ENCODE results near the gene TMEM245.
"Not testable (repeated sequence)": the region's sequence is repeated elsewhere in the genome, so short reads cannot be mapped to it uniquely, and the experiment has no call there.

Gene TMEM245

DNA sequence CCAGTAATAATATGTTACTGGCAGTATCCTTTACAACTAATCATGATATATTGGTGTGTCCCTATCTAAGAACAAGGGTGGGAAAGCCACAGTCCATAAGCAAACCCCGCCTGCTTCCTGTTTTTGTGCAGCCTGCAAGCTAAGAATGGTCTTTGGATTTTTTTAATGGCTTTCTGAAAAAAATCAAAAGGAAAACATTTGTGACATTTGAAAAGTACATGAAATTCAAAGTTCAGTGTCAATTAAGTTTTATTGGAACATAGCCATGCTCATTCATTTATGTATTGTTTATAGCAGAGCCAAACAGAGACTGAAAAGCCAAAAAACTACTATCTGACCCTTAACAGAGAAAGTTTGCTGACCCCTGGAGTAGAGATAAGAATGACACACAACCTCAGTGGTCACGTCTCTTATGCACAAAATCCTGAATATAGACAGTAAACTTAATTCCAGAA, 12.8 kb upstream of the TMEM245 start:
- DNase-seq (ENCODE audit: low read depth in 2 of 2), result no peak

DNA sequence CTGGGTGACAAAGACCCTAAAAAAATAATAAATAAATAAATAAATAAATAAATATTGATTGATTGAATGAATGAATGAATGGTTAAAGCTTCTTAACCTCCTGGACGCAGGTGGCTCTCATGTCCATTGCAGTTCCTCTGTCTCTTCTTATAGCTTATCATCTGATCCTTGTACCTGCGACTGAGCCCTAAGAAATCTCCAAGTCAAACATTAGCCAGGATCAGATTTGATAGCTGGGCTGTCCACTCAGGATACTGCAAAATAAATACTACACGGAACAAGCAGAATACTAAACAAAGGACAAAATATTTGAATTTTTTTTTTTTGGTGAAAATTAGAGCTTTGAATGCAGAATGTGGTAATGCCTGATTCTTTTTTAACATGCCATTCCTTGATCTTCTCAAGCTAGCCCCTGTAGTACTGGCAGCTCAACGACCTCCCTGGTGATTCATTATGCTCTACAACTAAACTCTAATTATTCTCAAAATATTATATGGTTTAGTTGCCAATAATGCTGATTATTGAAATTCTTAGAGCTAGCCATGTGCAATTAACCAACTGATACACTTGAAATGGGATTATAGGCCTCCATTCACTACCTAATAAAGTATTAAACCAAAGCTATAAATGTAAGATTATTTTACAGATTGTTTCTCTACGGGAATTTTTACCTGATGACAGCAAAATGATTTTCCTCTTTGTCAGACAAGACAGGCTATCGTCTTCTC, 9.9 kb upstream of the TMEM245 start:
- DNase-seq (ENCODE audit: low read depth in 2 of 2), result no peak

DNA sequence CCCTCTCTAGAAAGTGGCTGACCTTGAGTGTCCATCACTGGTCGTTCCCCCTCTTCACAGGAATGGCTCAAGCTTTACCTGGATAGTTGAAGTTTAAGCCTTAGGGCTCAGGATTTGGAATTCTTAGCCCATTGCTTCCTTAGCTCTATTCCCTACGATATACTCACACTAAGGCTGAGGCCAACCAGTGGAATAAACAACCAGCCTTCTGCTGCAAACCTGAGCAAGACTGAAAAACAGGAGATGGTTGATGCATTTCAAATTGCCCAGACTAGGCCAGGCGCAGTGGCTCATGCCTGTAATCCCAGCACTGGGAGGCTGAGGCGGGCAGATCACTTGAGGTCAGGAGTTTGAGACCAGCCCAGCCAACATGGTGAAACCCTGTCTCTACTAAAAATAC, 6.9 kb upstream of the TMEM245 start:
- DNase-seq (ENCODE audit: low read depth in 2 of 2), result not testable (repeated sequence)

DNA sequence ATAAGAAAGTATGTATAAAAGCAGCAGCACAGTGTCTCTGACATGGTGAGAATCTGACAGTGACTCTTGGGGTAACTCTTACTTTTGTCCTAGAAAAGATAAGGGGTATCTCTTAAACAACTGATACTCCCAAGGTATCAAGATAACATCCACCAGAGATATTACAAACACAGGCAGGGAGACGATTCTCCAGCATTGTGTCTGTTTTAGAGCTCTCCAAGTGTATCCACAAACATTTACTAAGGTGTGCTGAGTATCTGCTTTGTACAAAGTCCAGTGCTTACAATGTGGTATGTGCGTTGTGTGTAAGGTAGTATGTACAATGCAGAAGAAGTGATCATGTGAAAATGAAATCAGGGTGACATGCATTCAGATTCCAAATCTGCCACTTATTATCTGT, 4.4 kb upstream of the TMEM245 start:
- no peak for DNase-seq (ENCODE audit: low read depth in 2 of 2)

DNA sequence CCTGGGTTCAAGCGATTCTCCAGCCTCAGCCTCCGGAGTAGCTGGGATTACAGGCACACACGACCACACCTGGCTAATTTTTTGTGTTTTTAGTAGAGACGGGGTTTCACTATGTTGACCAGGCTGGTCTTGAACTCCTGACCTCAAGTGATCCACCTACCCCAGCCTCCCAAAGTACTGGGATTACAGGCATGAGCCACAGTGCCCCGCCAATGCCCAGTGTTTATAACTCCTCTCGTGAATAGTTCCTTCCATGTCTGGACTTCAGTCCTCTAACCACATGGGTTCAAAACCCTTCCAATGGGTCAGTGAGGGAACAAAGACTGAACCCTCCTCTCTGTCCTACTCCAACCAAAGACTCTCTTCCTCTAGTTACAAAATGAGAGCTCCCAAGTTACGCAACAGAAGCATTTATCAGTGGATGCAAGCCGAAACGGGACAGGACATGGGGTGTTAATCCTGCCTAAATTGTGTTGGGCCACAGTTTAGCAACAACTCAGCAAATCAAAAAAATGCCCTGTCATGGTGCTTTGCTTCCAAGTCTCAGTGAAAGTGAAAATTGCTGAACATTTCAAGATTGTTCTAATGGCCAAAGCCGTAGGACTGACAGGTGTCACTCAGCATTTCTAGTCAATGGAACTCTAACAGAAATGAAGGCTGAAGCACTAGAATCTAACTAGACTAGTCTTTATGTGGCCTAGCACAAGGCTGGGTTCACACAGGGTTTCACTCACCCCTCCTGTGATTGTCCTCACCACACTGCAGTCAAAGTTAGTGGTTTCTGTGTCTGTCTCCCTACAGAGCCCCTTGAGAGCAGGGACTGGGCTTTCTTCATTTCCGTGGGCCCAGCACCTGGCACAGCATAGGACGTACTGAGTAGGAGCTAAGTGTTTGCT, 3.2 kb upstream of the TMEM245 start:
- DNase-seq (ENCODE audit: low read depth in 2 of 2), result no peak

DNA sequence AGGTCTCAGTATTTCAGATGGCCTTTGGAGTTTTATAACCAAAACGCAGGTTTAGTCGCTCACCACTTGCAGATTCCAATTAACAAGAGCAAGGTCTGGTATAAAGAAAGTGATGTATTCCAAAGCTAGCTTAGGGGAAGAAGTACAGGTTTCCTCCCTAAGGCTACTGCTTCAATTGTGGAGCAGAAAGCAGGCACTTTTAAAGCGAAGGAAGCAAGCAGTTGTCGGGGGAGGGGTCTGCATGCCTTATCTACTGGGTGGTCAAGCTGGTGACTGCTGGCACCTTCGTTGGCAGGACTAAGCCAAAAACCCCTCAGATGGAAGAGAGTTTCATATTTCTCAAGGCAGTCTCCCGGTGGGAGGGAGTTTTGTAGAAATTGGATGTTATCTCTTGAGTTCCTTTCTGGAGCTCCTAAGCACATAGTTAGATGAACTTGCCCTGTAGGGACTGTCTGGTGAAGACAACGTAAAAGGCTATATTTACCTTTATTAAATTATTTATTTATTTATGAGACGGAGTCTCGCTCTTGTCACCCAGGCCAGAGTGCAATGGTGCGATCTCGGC, 1.6 kb upstream of the TMEM245 start:
- no peak for DNase-seq (ENCODE audit: low read depth in 2 of 2)

DNA sequence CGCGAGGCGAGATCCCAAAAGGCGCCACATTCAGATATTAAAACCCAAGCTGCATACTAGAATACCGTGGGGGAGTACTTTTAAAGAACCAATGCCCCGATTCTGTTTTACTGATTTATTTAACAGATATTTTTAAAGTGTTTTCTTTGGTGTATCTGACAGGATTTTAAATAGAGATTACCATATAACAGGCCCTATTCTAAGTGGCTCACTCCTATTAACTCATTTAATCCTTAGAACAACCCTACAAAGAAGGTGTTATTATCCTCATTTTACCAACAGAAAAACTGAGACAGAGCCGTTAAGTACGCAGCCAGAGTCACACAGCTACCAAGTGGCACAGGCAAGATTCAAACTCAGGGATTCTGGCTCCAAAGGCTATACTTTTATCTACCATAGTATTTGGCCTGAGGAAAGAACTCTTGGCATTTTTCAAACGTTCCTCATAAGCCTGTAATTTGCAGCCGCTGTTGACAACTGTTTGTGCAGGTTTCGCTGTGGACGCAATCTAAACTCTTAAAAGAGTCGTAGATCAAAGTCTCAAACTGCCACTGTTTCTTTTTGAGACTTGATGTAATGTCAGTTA, 550 bp upstream of the TMEM245 start:
- no peak for DNase-seq (ENCODE audit: low read depth in 2 of 2)

DNA sequence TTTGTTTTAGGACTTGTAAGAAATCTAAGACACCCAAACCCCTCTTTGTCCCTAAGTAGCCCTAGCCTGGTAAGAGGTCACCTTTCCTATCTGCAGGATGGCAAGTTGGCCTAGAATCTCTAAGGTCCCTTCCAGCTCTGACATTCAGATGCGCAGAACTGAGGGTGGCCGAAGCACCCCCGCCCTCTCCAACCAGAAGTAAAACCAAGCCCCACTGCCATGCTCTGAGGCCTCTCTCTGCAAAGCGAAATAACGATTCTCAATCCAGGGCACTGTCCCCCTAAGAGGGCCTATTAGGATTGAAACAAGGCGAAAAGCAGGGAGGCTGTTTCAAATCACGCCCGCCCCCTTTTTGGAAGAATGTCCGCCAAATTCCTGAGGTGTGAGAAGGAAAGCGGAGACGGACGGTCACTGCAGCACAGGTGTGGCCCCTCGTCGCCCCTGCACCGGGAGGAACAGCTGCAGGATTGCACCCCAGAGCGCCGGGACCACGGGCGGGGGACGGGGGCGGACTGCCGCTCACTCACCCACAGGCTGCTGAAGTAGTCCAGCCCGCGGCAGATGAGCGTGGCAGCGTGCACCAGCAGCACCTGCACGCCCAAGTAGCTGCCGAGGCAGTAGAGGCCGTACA, 824 bp downstream of the TMEM245 start:
- DNase-seq (ENCODE audit: low read depth in 2 of 2), result no peak

DNA sequence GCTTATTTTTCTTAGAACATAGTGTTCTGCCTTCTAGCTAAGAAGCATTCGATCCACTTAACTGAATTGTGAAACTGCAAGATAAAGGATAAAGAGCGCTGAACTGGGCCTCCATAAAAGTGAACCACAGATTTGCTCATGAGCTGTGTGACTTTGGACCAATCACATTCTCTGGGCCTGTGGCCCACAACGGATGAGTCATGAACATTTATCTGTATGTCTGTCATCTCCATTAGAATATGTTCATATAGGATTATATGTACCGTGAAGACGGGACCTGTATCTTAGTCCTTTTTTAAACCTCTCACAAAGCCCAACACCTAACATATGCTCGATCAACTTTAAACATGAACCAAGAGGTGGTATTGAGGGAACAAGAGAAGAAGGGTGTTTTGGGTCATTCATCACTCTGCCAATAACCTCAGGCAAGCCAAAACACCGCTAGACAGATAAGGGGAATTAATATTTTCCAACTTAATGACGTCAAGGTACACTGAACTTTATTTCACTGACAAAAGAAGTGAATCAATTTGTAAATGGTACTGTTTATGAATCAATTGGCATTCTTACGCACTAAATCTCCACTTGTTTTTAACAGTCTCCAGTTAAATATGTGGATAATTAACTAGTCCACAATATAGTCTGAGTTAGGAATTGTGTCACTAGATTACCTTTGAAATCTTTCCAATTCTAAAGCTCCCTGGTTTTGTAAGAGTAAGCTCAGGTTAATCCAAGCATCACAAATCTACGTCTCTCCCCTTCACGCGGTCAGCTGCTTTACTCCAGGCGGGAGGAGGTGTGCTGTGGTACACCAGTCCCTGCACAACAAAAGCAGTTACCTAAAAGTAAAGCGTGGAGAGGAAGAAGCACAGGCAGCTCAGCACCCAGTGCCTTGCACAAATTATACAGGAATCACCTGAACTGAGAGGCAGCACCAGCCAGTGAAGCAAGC, 1.6 kb downstream of the TMEM245 start:
- DNase-seq (ENCODE audit: low read depth in 2 of 2), result peak; percentile 69 to 72

DNA sequence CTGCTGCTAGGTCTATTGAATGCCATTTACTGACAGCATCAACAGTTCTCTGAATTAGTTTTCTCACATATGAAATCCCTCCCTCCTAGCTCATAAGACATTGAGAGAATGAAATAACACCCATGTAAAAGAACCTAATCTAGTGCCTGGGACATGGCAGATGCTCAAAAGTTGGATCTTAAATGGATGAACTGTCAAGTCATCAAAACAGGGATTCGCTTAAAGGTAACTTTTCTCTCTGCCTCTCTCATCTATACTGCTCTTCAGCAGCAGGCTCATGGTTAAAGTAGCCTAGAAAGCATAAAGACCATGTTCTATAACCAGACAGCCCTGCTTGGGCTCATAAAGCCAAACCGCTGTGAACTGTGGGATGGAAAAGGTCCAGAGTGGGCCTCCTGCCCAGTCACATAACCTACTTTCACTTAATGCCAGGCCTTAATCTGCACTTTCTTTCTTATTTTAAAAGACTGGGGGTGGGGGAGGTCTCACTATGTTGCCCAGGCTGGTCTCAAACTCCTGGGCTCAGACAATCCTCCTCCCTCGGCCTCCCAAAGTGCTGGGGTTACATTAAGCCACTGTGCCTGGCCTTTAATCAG, 3.7 kb downstream of the TMEM245 start:
- no peak for DNase-seq (ENCODE audit: low read depth in 2 of 2)

DNA sequence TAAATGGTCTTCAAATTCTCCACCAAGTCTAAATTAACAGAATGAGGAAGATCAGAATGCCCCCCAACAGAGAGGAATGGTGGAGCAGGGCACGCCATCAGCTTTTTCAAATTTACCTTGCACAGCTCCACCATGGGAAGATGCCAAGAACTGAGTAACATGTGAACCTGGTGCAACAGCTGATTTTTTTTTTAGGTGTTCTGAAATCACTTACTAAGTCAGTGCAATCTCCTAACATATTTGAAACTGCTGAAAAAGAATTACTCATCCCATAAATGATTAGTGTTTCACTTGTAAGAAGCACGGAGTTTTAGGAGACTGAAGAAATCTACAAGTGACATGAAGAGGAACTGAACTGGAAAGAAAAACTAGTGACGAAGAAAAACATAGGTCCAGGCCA, 5.1 kb downstream of the TMEM245 start:
- no peak for DNase-seq (ENCODE audit: low read depth in 2 of 2)

DNA sequence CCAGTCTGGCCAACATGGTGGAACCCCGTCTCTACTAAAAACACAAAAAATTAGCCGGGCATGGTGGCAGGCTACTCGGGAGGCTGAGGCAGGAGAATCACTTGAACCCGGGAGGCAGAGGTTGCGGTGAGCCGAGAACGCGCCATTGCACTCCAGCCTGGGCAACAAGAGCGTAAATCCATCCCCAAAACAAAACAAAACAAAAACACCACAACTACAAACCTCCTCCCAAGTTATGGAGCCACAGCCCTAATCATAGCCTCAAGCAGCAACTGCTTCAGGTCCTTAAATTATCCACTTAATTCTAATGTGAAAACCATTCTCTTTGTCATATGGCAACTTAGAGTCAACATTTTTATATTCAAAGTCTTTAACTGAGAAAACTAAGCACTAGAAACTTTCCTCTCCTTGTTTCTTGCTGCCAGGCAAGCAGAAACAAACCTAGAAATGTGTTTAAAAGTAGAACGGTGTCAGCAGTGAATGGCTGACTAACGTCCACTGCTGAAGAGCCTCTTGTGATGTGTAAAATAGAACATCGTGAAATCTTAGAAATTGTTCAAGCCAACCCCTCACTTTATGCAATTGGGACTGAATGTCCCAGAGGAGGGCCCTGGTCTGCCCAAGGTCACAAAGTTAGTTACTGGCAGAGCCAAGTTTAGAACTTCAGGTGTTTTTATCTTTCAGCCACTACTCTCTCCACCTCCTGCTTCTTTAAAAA, 5.7 kb downstream of the TMEM245 start:
- DNase-seq (ENCODE audit: low read depth in 2 of 2), result no peak

DNA sequence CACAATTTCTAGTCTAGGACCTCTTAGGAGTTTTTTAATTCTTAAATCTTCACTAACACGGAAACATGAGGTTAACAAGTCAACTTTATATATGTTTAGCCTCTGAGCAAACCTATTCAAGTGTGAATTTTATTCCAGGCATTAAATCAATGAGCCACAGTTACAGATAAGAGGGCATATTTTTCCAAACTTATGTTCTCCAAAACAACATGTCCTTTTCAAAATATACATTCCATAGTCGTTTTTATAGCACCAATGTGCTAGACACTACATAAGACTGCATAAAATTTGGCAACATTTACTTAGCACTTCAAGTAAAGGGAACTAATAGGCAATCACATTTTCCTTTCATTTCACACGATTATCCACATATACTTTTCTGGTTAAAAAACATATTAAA, 6.5 kb downstream of the TMEM245 start:
- no peak for DNase-seq (ENCODE audit: low read depth in 2 of 2)

DNA sequence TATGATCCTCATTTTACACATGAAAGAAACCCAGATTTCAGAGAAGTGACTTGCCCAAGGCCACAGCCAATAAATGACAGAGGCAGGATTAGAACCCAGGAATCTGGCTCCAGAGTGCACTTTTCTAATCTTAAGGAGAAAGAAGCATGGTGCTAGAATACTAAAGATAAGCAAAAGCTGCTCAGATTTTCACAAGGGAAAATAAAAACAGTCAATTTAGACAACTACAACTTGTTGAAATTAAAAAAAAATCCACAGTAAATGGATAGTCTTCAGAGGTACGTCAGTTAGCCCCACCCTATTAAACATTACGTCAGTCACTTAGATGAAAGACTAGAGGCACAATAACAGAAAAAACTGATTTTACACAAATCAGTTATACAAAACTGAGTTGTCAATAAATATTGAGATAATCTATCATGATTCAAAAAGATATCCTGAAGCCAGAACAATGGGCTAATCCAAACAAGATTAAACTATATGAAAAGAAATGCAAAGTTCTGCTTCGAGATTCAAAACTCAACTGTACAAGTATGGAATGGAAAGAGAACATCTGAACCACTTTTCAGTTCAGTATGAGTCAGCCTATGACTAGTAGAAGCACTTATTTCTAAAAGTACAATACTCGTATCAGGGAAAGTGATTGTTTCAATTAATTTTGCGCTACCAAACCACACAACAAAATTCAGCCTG, 9.3 kb downstream of the TMEM245 start:
- DNase-seq (ENCODE audit: low read depth in 2 of 2), result peak in 1 of 2 experiments; percentile 21

DNA sequence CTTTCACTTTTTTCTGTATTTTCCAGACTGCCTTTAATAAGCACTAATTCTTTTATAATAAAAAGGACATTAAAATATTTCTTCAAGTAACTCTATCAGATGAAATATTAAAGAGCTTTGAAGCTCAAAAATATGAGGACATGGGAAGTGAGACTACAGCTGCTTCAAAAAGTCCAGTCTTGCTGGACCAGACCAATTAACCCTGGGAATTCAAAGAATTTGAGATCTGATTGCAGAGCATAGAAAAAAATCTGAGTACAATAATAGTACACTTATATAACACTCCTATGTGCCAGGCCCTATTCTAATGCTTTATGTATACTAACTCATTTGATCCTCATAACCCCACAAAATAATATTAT, 9.8 kb downstream of the TMEM245 start:
- DNase-seq (ENCODE audit: low read depth in 2 of 2), result no peak

DNA sequence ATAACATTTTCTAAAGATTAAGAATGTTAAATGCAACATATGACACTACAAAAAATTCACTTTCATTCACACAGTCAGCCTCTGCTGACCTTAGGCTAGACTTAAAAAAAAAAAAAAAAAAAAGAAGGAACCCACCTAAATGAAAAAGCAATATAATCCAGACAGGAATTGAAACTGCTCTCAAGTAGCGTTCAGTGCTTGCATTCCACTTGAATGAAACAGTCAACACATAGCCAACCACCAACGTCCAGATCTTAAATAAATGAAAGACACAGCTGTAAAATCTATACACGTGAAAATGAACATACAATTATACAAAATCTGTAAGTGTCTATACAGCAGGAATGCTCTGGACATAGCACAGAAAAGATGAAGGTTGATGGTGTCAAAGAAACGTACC, 11.4 kb downstream of the TMEM245 start:
- no peak for DNase-seq (ENCODE audit: low read depth in 2 of 2)

DNA sequence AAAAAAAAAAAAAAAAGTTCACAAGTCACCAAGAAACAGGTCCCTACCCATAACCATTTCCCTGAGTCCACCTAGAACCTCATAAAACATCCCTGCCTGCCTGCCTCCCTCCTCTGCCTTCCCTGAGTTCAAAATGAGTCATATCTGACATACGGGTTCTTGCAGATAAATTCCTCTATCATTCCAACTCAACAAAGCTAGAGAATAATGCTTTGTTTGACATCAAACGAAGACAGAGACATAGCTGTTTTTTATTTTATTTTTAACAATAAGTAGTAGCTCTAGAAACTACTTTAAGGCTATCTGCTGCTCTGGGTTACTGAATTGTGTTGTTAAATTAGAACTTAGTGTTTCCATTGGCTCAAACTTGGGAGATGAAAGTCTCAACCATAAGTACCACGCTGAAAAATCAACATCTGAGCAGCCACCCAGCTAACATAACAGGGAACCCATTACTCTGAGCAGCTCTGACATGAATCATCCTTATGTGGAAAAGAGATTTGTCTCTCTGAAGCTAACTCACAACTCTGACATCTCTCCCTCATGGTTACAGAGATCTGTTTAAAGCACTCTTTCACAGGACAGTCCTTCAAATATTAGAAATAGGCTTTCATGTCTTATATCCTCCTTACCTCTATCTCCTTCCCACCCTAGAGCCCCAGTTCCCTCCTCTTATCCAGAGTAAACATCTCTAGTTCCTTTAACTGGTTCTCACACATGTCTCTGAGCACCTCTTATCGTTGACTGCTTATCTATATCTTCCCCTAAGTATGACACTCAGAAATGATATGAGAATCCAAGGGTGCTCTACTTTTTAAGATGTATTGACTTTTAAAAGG, 12.1 kb downstream of the TMEM245 start:
- DNase-seq (ENCODE audit: low read depth in 2 of 2), result peak in 1 of 2 experiments; percentile 33

DNA sequence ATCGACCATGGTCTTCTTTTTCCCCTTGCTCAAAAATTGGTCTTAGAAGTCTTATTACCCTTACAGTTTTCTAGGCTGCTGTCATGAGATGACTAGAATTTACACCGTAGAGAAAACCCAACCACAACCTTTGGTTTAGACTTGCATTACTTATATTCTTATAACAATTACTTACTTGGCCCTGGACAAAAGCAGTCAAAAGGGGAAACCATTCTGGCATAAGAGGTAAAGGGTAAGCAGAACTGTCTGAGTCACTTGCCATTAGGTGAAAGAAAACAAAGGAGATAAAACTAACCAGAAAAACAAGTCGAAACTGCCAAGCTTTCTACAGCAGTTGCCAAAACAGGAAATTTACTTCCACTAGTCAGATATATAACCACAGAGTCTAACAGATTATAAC, 17.9 kb downstream of the TMEM245 start:
- DNase-seq (ENCODE audit: low read depth in 2 of 2), result no peak
